ENCODE measurements around the gene MTSS2.

MTSS2 gene, protein sequence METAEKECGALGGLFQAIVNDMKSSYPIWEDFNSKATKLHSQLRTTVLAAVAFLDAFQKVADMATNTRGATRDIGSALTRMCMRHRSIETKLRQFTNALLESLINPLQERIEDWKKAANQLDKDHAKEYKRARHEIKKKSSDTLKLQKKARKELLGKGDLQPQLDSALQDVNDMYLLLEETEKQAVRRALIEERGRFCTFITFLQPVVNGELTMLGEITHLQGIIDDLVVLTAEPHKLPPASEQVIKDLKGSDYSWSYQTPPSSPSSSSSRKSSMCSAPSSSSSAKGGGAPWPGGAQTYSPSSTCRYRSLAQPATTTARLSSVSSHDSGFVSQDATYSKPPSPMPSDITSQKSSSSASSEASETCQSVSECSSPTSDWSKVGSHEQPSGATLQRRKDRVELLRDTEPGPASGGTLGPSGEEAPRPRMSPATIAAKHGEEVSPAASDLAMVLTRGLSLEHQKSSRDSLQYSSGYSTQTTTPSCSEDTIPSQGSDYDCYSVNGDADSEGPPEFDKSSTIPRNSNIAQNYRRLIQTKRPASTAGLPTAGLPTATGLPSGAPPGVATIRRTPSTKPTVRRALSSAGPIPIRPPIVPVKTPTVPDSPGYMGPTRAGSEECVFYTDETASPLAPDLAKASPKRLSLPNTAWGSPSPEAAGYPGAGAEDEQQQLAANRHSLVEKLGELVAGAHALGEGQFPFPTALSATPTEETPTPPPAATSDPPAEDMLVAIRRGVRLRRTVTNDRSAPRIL

GRCh38 chr16:70685938-70686375, at the start of gene MTSS2:
TSS of gene MTSS2 (minus strand) at chr16:70686053. CDS start at chr16:70685791, 262 bp downstream.
- Histone ChIP-seq H3K27me3 (ENCODE audit: insufficient read depth, low read length) (no peaks in the 10 kb centered on the region), H3K79me2 (ENCODE audit: control insufficient read depth, insufficient read depth, low read length, unreplicated experiment) (peaks cover 46% of the 10 kb centered on the region), H3K4me1 (ENCODE audit: control insufficient read depth, insufficient read depth, low read length, unreplicated experiment) (peaks cover 54% of the 10 kb centered on the region), H3K27ac (ENCODE audit: low read depth, low read length) (no peak within 1 kb of the TSS; the same call in 1 of the 2 replicates), H3K36me3 (ENCODE audit: insufficient read depth, low read length) (no peaks in the 10 kb centered on the region), H3K4me3 (ENCODE audit: low read depth, low read length) (peak within 1 kb of the TSS; percentile 98), H2AFZ (ENCODE audit: low read length, unreplicated experiment) (peak within 1 kb of the TSS; percentile 61)

- H3K27ac ChIP-seq (ENCODE audit: low read depth, low read length) = peak overlapping the region; percentile 14; the same call in 1 of the 2 replicates
- H2AFZ ChIP-seq (ENCODE audit: low read length, unreplicated experiment) = no peak overlapping the region
- peaks cover 19% of the 10 kb centered on the region for H3K4me1 ChIP-seq (ENCODE audit: control insufficient read depth, insufficient read depth, low read length, unreplicated experiment)
- H3K36me3 ChIP-seq (ENCODE audit: insufficient read depth, low read length) = no peaks in the 10 kb centered on the region
- no peaks in the 10 kb centered on the region for H3K79me2 ChIP-seq (ENCODE audit: control insufficient read depth, insufficient read depth, low read length, unreplicated experiment)
- H3K4me3 ChIP-seq (ENCODE audit: low read depth, low read length) = no peak overlapping the region
- no peaks in the 10 kb centered on the region for H3K27me3 ChIP-seq (ENCODE audit: insufficient read depth, low read length)
These were observed 49.5 kb upstream of the MTSS2 start for GRCh38 chr16:70735141-70735979.

DNA sequence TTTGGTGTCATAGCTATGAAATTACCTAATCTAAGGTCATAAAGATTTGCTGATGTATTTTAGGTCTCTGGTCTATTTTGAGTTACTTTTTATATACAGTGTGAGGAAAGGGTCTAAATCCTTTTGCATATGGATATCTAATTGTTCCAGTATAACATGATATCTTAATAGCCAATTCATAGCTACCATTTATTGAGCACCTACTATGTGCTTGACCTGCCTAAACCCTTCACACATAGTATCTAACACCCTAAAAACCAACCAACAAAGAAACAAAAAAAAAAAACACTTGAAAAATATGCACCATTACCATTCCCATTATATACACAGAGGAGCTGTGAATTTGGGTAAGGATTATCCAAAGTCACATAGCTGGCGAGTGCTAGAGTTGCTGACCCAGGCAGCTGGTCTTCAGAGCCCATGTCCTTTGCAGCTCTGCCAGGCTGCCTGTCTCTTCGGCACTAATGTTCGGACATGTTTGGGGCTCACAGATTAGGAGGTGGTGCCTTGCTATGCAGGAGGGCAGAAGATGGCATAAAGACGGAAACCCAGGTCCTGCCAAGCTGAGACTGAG, 48.8 kb upstream of the MTSS2 start:
- Histone ChIP-seq H2AFZ (ENCODE audit: low read length, unreplicated experiment) (no peak overlapping the region), H3K4me1 (ENCODE audit: control insufficient read depth, insufficient read depth, low read length, unreplicated experiment) (peaks cover 19% of the 10 kb centered on the region), H3K27me3 (ENCODE audit: insufficient read depth, low read length) (no peaks in the 10 kb centered on the region)

GRCh38 chr16:70730944-70731343, 45.1 kb upstream of the MTSS2 start:
- no peaks in the 10 kb centered on the region for H3K79me2 ChIP-seq (ENCODE audit: control insufficient read depth, insufficient read depth, low read length, unreplicated experiment)
- H2AFZ ChIP-seq (ENCODE audit: low read length, unreplicated experiment) = no peak overlapping the region
- no peaks in the 10 kb centered on the region for H3K27me3 ChIP-seq (ENCODE audit: insufficient read depth, low read length)
- peaks cover 10% of the 10 kb centered on the region for H3K4me1 ChIP-seq (ENCODE audit: control insufficient read depth, insufficient read depth, low read length, unreplicated experiment)
- no peak overlapping the region for H3K27ac ChIP-seq (ENCODE audit: low read depth, low read length)
- H3K4me3 ChIP-seq (ENCODE audit: low read depth, low read length) = no peak overlapping the region
- H3K36me3 ChIP-seq (ENCODE audit: insufficient read depth, low read length) = no peaks in the 10 kb centered on the region

More for the DNA sequence above, 48.8 kb upstream of the MTSS2 start:
- Histone ChIP-seq H3K36me3 (ENCODE audit: insufficient read depth, low read length) (no peaks in the 10 kb centered on the region), H3K27ac (ENCODE audit: low read depth, low read length) (no peak overlapping the region; the same call in 1 of the 2 replicates), H3K4me3 (ENCODE audit: low read depth, low read length) (no peak overlapping the region), H3K79me2 (ENCODE audit: control insufficient read depth, insufficient read depth, low read length, unreplicated experiment) (no peaks in the 10 kb centered on the region)

DNA sequence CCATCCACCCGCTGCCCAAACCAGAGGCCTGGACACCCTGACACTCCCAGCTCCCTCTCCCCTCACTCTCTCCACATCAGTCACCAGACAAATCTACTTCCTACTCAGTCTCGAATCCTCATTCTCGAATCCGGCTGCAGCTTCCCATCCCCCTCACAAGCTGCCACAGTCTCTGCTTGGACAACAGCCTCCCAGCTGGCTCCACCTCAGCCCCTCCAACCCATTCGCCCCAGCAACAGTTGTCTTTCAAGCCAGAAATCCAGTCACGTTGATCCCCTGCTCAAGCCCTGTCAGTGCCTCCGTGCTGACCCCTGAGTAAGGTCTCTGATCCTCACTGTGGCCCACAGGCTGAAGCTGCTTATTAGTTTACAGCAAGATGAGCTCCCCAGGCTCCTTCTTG, 44.2 kb upstream of the MTSS2 start:
- H3K36me3 ChIP-seq (ENCODE audit: insufficient read depth, low read length) = no peaks in the 10 kb centered on the region
- H2AFZ ChIP-seq (ENCODE audit: low read length, unreplicated experiment) = no peak overlapping the region
- no peak overlapping the region for H3K4me3 ChIP-seq (ENCODE audit: low read depth, low read length)
- H3K79me2 ChIP-seq (ENCODE audit: control insufficient read depth, insufficient read depth, low read length, unreplicated experiment) = no peaks in the 10 kb centered on the region
- peaks cover 2% of the 10 kb centered on the region for H3K4me1 ChIP-seq (ENCODE audit: control insufficient read depth, insufficient read depth, low read length, unreplicated experiment)
- no peaks in the 10 kb centered on the region for H3K27me3 ChIP-seq (ENCODE audit: insufficient read depth, low read length)
- H3K27ac ChIP-seq (ENCODE audit: low read depth, low read length) = no peak overlapping the region

- Histone ChIP-seq H3K79me2 (ENCODE audit: control insufficient read depth, insufficient read depth, low read length, unreplicated experiment) (no peaks in the 10 kb centered on the region), H3K36me3 (ENCODE audit: insufficient read depth, low read length) (no peaks in the 10 kb centered on the region), H2AFZ (ENCODE audit: low read length, unreplicated experiment) (no peak overlapping the region), H3K4me3 (ENCODE audit: low read depth, low read length) (no peak overlapping the region), H3K27ac (ENCODE audit: low read depth, low read length) (no peak overlapping the region), H3K27me3 (ENCODE audit: insufficient read depth, low read length) (no peaks in the 10 kb centered on the region), H3K4me1 (ENCODE audit: control insufficient read depth, insufficient read depth, low read length, unreplicated experiment) (no peaks in the 10 kb centered on the region)
These were observed 43.4 kb upstream of the MTSS2 start for GRCh38 chr16:70729292-70729691.

DNA sequence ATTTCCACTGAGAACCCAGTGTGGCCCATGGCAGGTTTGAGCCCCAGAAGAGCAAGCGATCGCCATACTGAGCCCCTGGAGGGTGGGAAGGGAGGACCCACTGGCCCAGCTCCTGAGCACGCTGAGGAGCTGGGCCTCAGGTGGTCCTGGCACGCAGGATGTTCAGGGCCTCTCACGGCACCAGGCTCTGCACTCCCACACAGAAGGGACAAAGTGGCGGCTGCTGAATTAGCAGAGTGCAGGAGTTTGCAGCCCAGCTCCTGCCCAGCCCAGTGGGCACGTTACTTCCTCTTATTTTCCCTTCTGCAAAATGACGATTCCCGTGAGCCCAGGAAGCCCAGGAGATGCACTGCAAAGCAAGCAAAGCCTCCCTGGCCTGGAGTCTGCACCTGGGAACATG, 42.3 kb upstream of the MTSS2 start:
- Histone ChIP-seq H3K27me3 (ENCODE audit: insufficient read depth, low read length) (no peaks in the 10 kb centered on the region), H3K36me3 (ENCODE audit: insufficient read depth, low read length) (no peaks in the 10 kb centered on the region), H3K4me3 (ENCODE audit: low read depth, low read length) (no peak overlapping the region), H3K79me2 (ENCODE audit: control insufficient read depth, insufficient read depth, low read length, unreplicated experiment) (no peaks in the 10 kb centered on the region), H3K27ac (ENCODE audit: low read depth, low read length) (no peak overlapping the region), H3K4me1 (ENCODE audit: control insufficient read depth, insufficient read depth, low read length, unreplicated experiment) (no peaks in the 10 kb centered on the region), H2AFZ (ENCODE audit: low read length, unreplicated experiment) (no peak overlapping the region)

DNA sequence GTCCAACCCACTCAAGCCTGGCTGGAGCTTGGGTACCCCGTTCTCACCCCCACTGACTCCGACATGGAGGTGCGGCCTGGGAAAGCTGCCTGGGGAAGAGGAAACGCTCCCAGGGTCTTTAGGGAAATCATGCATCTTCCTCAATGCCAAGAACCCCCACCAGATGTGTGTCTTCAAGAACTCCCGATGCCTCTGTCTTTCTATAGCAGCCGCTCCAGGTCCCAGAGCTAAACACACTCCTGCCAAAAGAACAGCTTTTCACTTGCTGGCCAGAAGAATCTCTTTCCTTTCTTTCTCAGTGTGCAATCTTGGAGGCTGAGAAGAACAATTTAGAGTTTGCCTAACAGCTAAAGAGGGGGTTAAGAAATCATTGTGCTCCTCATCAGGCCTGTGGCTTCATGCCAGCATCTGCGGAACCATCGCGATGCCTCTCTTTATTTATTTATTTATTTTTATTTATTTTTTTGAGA, 41.1 kb upstream of the MTSS2 start:
- Histone ChIP-seq H3K27me3 (ENCODE audit: insufficient read depth, low read length) (no peaks in the 10 kb centered on the region), H3K79me2 (ENCODE audit: control insufficient read depth, insufficient read depth, low read length, unreplicated experiment) (no peaks in the 10 kb centered on the region), H3K4me1 (ENCODE audit: control insufficient read depth, insufficient read depth, low read length, unreplicated experiment) (no peaks in the 10 kb centered on the region), H3K4me3 (ENCODE audit: low read depth, low read length) (no peak overlapping the region), H3K27ac (ENCODE audit: low read depth, low read length) (no peak overlapping the region), H2AFZ (ENCODE audit: low read length, unreplicated experiment) (no peak overlapping the region), H3K36me3 (ENCODE audit: insufficient read depth, low read length) (no peaks in the 10 kb centered on the region)

DNA sequence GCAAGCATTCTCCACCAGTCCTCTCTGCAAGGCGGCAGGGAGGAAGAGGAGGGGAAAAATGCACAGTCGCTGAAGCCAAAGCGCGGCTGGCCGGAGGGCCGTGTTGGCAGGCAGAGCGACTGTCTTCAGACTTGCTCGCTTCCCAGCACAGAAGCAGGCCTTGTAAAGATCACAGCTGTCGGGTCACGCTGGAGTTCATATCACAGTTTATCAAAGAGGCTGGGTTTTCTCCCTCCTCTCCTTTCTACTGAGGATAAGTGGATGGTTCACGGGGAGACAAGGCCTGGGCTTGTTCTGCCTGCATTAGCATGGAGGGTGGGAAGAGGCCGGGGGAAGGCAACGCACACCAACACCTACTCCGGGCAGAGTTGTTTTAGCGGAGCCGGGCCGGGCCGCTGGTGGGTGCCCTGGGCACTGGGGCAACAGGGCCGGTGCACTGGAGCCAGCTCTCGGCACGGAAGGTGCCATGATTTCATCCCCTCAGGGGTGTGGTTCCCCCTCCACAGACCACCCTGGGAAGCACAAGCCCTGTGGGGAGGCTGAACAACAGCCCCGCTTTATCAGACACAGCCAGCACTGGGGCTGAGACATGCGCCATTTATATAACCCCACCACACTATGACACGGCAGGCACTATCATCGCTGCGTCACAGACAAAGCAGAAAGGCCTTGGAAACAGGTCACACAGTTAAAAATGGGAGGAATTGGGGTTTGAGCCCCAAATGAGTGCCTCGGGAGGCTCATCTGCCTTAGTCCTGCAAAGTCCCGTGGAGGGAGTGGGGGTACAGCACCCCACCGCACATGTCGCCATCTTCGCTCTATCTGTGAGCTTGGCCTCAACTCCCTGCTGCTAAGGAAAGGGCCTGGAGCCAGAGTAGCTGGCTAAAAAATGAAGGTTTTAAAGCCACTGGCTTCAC, 40.3 kb upstream of the MTSS2 start:
- 0 out of 2 replicates have a peak, but pooled peaks cover 3% of the 10 kb centered on the region for H3K36me3 ChIP-seq (ENCODE audit: insufficient read depth, low read length)
- H3K4me1 ChIP-seq (ENCODE audit: control insufficient read depth, insufficient read depth, low read length, unreplicated experiment) = no peaks in the 10 kb centered on the region
- H3K27ac ChIP-seq (ENCODE audit: low read depth, low read length) = no peak overlapping the region
- H3K27me3 ChIP-seq (ENCODE audit: insufficient read depth, low read length) = no peaks in the 10 kb centered on the region
- no peak overlapping the region for H2AFZ ChIP-seq (ENCODE audit: low read length, unreplicated experiment)
- no peak overlapping the region for H3K4me3 ChIP-seq (ENCODE audit: low read depth, low read length)
- no peaks in the 10 kb centered on the region for H3K79me2 ChIP-seq (ENCODE audit: control insufficient read depth, insufficient read depth, low read length, unreplicated experiment)

Data from ACC112 (cell line).